Ovary (tissue), 3 donors: ENCODE results near the gene FBXL7.

Experiments used
- POLR2A ChIP-seq: fragments of 450-650 bp; IDR thresholded peaks from one replicate; pipeline ENCODE4 v1.6.1; 2017; ENCODE audit warnings: antibody characterized with exemption, mild to moderate bottlenecking, moderate library complexity
- TF ChIP-seq, protein P1 (sequence below), 3 donors: fragments of 450-650 bp in 2 of 3; fragments of 200-600 bp in 1 of 3; IDR thresholded peaks; one replicate each; pipeline versions ENCODE4 v1.5.1 to v1.8.0; 2016 to 2022; ENCODE audit warnings: antibody characterized with exemption in 3 of 3, mild to moderate bottlenecking in 1 of 3
- donor health status: DM: no; HTN: no; CAD: no.

DNA sequence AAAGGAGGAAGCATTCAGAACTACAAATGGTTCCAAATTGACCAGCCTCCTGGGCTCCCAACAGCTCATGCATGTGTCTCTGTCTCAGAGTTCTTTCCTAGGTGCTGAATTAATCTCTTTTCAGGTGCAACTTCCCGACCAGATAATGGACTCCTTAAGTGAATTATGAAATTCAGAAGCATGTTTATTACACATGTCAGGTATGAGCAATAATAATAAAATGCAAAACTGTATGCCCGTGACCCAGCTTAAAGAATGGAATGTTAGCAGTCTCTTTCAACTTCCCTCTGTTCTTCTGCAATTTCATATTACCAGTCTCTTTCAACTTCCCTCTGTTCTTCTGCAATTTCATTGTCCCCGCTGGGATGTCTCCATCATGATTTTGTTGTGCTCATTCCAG lies 60.4 kb downstream of the FBXL7 start:
- TF ChIP-seq, protein P1, sequence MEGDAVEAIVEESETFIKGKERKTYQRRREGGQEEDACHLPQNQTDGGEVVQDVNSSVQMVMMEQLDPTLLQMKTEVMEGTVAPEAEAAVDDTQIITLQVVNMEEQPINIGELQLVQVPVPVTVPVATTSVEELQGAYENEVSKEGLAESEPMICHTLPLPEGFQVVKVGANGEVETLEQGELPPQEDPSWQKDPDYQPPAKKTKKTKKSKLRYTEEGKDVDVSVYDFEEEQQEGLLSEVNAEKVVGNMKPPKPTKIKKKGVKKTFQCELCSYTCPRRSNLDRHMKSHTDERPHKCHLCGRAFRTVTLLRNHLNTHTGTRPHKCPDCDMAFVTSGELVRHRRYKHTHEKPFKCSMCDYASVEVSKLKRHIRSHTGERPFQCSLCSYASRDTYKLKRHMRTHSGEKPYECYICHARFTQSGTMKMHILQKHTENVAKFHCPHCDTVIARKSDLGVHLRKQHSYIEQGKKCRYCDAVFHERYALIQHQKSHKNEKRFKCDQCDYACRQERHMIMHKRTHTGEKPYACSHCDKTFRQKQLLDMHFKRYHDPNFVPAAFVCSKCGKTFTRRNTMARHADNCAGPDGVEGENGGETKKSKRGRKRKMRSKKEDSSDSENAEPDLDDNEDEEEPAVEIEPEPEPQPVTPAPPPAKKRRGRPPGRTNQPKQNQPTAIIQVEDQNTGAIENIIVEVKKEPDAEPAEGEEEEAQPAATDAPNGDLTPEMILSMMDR (IDR thresholded peaks at IDR 0.05) = no peak
- no peak for TF ChIP-seq POLR2A
